ENCODE results near the gene MGAT4C.
"Not testable (repeated sequence)": the region's sequence is repeated elsewhere in the genome, so short reads cannot be mapped to it uniquely, and the experiment has no call there.

Gene MGAT4C

DNA sequence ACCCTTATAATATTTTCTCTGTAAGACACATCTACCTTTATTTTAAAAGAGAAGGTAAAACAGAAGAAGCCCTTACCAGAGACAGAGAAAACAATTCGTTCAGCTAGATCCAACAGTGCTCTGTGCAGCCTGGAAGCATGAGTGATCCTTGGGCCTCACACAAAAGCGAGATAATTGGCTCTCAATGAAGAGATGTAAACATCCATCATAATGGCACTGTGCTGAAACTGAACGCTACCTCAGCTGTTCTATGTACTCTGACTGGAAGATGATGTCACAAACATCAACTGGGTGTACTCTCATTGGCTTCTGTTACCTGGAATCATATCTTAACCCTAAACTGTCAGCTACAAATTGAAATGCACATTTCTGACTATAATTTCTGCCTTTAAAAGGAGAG lies at the start of gene MGAT4C:
MGAT4C (minus strand) TSS at position 229 of the 400 bp plus-strand sequence.
- no peak within 1 kb of the TSS for H3K4me3 ChIP-seq (ENCODE audit: low read depth, low read length)
- TF ChIP-seq, protein P1, sequence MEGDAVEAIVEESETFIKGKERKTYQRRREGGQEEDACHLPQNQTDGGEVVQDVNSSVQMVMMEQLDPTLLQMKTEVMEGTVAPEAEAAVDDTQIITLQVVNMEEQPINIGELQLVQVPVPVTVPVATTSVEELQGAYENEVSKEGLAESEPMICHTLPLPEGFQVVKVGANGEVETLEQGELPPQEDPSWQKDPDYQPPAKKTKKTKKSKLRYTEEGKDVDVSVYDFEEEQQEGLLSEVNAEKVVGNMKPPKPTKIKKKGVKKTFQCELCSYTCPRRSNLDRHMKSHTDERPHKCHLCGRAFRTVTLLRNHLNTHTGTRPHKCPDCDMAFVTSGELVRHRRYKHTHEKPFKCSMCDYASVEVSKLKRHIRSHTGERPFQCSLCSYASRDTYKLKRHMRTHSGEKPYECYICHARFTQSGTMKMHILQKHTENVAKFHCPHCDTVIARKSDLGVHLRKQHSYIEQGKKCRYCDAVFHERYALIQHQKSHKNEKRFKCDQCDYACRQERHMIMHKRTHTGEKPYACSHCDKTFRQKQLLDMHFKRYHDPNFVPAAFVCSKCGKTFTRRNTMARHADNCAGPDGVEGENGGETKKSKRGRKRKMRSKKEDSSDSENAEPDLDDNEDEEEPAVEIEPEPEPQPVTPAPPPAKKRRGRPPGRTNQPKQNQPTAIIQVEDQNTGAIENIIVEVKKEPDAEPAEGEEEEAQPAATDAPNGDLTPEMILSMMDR (IDR thresholded peaks at IDR 0.05; ENCODE audit: low read depth, low read length, missing control alignments): no peak
- in situ Hi-C loops (cut with HindIII; ENCODE audit: low sequenced_read_pairs): no loop called here
- DNase-seq (ENCODE audit: low read depth): no peak

DNA sequence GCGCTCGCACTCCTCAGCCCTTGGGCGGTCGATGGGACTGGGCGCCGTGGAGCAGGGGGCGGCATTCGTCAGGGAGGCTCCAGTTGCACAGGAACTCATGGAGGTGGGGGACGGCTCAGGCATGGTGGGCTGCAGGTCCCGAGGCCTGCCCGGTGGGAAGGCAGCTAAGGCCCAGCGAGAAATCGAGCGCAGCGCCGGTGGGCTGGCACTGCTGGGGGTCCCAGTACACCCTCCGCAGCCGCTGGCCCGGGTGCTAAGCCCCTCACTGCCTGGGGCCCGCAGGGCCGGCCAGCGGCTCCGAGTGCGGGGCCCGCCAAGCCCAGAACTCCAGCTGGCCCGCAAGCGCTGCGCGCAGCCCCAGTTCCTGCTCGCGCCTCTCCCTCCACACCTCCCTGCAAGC lies 40.2 kb upstream of the MGAT4C start:
- H3K4me3 ChIP-seq (ENCODE audit: low read depth, low read length); in situ Hi-C loops (cut with HindIII; ENCODE audit: low sequenced_read_pairs); DNase-seq (ENCODE audit: low read depth): not testable (repeated sequence)

DNA sequence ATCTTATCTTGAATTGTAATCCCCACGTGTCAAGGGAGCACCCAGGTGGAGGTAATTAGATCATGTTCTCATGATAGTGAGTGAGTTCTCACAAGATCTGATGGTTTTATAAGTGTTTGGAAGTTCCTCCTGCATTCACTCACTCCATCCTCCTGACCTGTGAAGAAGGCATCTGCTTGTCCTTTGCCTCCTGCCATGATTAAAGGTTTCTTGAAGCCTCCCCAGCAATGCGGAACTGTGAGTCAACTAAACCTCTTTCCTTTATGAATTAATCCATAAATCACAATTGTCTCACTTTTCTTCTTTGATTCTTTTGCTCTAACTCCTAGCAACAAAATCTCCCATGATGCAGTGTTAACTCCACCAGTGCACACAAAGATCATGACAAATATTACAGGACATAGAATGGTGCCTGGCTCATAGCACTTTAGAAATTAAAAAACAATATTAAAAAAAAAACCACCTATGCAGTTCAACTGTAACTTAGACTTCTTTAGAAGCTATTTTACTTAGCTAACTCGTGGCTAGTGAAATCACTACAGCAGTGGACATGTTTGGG lies 37.6 kb upstream of the MGAT4C start:
- no peak for DNase-seq (ENCODE audit: low read depth)
- no peak overlapping the region for H3K4me3 ChIP-seq (ENCODE audit: low read depth, low read length)
- TF ChIP-seq, protein P1 (IDR thresholded peaks at IDR 0.05; ENCODE audit: low read depth, low read length, missing control alignments): no peak
- in situ Hi-C loops (cut with HindIII; ENCODE audit: low sequenced_read_pairs): no loop called here

DNA sequence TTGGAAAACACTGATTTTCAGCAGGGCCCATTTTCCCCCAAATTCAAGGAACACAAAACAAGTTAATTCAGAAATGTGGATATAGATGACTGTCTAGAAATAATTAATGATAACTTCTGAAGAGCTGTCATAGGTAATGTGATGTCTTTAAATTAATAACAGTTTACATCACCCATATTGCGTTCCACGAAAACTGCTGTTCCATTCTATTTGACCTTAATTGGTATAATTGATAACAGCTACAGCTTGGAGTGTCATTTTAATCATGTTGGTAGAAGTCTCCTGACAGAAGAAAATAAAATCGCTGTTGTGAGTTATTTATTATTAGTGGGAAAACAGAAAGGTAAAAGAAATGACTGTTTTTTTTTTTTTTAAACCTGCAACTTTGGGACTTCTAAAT lies 36.3 kb upstream of the MGAT4C start:
- TF ChIP-seq, protein P1 (IDR thresholded peaks at IDR 0.05; ENCODE audit: low read depth, low read length, missing control alignments): no peak
- H3K4me3 ChIP-seq (ENCODE audit: low read depth, low read length): no peak overlapping the region
- no peak for DNase-seq (ENCODE audit: low read depth)
- in situ Hi-C loops (cut with HindIII; ENCODE audit: low sequenced_read_pairs): no loop called here

DNA sequence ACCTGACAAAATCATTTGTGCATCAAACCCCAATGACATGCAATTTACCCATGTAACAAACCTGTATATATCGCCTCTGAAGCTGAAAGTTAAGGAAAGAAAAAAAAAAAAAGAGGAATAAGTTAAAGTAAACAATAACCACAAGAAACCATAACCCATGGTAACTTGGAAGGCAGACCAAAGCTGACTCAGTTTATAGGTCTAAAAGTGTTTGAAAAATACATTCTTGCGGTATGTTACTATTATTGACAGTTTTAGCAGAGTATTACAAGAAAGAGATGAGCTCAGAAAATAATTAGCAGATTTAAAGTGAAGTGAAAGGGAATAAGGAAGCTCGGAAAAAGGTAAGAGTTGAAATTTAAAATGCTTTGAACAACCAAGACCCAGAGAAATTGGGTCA lies 34.4 kb upstream of the MGAT4C start:
- DNase-seq (ENCODE audit: low read depth): no peak
- H3K4me3 ChIP-seq (ENCODE audit: low read depth, low read length): no peak overlapping the region
- TF ChIP-seq, protein P1 (IDR thresholded peaks at IDR 0.05; ENCODE audit: low read depth, low read length, missing control alignments): no peak
- in situ Hi-C loops (cut with HindIII; ENCODE audit: low sequenced_read_pairs): no loop called here

DNA sequence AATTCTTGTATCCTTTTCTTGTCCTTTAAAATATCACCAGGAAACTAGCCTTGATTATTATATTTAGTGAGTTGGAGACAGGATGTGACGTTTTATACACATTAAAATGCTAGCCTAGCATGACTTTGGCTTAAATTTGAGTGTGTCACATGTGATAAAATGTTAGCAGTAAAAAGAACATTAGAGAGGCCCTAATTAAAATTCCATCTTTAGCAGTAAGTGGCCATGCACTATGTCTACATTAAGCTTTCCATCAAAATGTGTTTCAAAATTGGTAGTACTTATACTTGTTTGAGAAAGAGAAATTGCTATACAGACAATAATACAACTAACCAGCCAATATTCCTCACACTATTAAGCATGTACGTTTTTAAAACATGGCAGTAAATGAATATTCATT lies 29.9 kb upstream of the MGAT4C start:
- no peak for DNase-seq (ENCODE audit: low read depth)
- TF ChIP-seq, protein P1 (IDR thresholded peaks at IDR 0.05; ENCODE audit: low read depth, low read length, missing control alignments): no peak
- in situ Hi-C loops (cut with HindIII; ENCODE audit: low sequenced_read_pairs): no loop called here
- no peak overlapping the region for H3K4me3 ChIP-seq (ENCODE audit: low read depth, low read length)

DNA sequence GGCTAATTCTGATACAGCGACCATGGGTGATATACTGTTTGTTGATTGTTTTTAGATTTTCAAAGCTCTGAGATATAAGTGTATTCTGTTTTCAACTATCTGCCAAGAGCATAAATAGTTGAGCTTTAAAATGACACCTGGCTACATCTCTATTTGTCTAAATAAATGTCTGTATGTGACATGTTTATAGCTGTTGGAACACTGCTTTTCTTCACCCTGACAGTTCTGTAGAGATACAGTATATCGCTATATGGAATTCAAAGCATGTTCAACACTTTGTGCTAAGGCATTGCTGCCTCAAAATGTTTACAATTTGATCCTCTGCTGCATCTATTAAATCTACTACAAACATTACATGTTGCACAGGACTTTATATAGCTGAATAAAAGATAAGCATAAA lies 27.4 kb upstream of the MGAT4C start:
- H3K4me3 ChIP-seq (ENCODE audit: low read depth, low read length): no peak overlapping the region
- in situ Hi-C loops (cut with HindIII; ENCODE audit: low sequenced_read_pairs): no loop called here
- TF ChIP-seq, protein P1 (IDR thresholded peaks at IDR 0.05; ENCODE audit: low read depth, low read length, missing control alignments): no peak
- no peak for DNase-seq (ENCODE audit: low read depth)

Measured in astrocyte of the cerebellum (primary cell).